Inflammatory macrophage (primary cell): ENCODE data around the gene RIMBP2.
"Not testable (repeated sequence)": the region's sequence is repeated elsewhere in the genome, so short reads cannot be mapped to it uniquely, and the experiment has no call there.

ENCODE experiments used
- DNase-seq, 2 donors: peaks; one replicate each; pipeline ENCODE4 v3.0.0-alpha.2; 2020 to 2022

RIMBP2 gene

DNA sequence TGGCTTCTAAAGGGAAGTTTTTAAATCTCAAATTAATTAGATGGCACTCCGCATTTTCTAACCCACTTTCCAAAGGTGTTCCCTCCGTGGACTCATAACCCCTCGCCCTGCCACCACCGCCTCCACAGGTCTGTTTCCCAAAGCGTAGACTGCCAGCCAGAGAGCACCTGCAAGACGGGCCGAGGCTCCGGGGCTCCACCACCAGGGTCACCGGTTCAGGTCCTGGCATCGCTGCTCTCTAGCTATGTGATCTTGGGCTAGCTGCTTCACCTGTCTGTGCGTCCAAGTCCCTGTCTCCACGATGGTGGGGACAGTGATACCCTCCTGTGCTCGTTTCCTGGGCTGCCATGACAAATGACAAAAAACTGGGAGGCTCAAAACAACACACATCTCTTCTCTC lies 11.5 kb downstream of the RIMBP2 start:
- DNase-seq, result no peak

DNA sequence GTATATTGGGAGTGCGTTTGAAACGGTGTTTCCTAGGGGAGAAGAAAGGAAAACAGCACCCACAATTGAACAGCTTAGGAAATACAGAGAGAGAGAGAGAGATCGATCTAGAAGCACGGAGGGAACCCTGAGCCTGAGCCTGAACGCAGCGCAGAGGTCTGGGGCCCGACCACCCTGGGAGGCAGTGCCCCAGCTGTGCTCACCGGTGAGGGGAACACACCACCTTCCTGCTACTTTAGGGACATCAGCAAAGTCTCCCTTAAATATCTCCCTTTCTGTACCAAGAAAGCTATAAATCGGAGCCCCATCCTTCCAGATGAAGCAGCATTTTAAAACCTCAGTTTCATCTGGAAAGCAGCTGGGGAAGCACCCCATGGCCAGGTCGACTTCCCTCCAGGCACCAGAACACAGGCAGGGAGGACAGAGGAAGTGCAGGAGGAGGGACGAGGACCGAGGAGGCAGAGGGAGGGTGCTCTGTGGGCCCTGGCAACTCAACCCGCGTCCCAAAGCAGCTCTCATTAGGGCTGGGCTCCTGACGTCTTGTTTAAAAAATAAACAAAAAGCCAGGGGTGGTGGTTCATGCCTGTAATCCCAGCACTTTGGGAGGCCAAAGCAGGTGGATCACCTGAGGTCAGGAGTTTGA lies 12.2 kb downstream of the RIMBP2 start:
- no peak for DNase-seq

DNA sequence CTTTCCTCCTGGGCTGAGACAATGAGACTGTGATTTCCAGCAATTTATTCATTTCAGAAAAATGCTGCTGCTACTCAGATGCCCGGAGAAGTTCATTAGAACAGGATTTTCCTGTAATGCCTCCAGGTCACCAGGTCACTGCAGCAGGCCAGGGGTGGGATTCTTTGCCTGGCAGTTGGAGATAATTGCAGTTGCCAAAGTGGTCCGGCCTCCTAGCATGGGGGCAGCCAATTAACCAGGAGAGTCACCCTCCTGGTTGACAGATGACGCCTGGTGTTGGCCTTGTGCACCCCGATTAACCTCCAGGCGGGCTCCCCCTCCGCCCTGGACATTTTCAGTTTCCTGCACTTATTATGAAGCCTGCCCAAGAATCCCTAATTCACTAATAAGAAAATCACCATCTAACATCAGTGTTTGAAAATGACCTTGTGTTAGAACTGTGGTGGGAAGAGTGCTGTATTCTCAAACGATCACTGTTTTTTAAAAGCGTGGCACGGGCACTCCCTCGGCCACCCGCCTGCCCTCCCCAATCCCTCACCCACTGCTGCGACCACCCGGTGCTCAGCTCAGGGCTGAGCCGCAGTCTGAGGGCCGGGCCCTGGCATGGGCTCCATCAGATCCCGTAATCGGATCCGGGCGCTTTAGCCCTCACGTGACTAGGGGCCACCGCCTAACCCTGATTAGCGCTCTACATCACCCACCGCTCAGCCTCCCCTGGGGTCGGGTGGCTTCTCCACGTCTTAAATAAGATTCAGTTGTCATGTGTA lies 12.9 kb downstream of the RIMBP2 start:
- DNase-seq, result no peak

DNA sequence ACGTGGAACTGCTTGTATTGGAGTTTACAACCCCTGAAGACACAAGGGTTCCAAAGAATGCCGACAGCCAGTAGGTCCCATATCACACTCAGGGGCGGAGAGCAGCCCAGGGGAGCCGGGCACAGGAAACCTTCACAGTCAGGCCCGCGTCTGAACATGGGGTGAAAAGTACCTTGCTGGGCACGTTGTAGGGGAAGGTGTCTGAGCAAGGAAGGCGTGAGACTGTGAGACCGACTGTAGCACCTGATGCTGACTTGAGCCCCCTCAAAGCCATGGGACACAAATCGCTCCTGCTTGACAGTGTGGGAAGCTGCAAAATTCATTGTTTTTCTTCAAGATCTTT lies 14.7 kb downstream of the RIMBP2 start:
- no peak for DNase-seq

DNA sequence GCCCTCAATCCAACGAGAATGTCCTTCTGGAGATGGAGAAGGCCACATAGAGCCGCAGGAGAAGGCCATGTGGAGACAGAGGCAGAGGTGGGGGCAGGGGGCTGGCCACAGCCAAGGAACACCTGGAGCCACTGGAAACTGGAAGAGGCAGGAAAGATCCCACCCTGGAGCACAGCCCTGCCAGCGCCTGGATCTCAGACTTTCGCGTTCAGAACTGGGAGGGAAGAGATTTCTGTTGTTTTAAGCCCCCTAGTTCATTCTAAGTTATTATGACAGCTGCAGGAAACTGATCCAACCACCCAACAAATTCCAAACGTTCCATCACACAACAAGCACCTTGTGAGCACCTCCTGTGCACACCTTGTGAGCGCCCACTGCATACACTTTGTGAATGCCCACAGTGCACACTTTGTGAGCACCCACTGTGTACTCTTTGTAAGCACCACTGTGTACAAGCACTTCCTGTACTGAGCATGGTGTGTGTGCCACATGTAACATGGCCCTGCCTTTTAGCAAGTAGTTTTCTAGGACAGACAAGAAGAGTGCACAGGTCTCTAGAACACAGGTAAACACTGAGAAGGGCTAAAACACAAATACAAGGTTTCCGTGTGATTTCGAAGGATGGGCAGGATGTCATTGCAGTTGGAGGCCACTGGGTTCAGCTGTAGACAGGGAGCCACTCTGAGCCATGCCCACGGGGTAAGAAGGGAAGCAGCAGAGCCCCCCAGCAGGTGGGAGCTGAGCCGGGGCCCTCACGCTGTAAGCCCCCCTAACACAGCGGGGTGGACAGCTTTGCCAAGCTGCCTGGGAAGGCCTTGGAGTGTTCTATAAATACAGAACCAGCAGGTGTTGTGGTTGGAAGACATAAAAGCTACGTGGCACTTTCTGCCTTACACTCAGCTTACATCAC lies 15.4 kb downstream of the RIMBP2 start:
- no peak for DNase-seq

DNA sequence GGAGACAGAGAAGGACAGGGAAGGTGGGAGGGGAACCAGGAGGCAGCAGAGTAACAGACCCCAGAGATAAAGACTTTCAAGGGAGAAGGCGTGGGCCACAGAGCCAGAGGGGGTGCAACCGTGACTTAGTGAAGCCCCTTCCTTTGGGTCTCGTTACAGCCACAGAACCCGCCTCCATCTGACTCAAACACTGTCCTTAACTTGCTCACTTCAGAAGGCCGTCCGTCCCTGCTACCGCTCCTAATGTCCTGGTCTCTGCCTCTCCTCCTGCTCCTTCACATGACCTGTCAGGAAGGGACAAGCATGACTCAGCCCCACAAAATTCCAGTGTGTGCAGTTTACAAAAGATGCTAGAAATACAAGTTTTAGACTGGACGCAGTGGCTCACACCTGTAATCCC lies 18.0 kb downstream of the RIMBP2 start:
- DNase-seq, result no peak

DNA sequence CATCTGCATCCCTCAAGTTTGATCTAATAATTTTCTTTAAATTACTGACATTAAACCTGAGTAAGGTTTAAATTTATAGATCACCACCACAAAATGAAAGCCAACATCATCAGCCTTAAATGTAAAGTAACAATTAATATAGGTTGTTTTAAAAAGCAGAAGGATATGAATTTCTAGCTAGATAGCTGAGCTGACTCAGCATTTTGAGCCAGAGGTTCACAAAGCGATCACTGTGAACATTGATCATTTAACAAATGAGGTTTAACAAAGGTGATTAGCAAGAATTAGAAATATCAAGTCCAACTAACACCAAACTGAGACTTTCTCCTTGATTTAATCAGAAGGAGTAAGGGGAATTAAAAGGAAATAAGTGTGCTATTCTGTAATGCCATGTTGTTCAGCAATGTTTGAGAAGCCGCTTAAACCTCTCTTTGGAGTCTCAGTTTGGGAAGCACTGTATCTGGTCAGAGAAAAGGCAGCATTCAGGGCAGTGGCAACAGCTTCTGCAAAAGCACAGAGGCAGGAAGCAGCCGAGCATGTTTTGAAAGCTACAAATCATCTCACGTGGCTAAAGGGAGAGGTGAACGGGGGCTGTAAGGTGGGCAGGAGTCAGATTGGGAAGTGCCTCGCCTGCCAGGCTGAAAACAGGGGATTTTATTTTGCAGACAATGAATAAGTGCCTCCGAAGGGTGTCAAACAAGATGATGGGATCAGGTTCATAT lies 19.6 kb downstream of the RIMBP2 start:
- no peak for DNase-seq

DNA sequence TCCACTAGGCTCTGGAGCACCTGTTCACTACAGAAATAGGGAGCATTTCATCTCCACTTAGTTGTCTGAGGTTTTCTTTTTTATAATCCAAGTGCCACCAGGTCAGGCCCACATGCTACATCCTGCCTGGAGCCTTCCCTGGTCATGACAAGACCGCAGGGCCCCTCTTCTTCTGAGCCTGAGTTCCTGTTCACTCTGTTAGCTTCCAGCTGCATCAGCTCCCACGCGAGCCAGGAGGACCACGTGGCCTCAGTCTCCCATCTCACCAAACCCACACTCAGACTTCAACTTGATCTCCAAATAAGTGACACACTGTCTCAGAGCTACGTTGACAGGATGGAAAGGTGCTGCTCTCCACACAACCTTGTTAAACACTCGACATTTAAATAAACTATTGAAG lies 21.0 kb downstream of the RIMBP2 start:
- no peak for DNase-seq

DNA sequence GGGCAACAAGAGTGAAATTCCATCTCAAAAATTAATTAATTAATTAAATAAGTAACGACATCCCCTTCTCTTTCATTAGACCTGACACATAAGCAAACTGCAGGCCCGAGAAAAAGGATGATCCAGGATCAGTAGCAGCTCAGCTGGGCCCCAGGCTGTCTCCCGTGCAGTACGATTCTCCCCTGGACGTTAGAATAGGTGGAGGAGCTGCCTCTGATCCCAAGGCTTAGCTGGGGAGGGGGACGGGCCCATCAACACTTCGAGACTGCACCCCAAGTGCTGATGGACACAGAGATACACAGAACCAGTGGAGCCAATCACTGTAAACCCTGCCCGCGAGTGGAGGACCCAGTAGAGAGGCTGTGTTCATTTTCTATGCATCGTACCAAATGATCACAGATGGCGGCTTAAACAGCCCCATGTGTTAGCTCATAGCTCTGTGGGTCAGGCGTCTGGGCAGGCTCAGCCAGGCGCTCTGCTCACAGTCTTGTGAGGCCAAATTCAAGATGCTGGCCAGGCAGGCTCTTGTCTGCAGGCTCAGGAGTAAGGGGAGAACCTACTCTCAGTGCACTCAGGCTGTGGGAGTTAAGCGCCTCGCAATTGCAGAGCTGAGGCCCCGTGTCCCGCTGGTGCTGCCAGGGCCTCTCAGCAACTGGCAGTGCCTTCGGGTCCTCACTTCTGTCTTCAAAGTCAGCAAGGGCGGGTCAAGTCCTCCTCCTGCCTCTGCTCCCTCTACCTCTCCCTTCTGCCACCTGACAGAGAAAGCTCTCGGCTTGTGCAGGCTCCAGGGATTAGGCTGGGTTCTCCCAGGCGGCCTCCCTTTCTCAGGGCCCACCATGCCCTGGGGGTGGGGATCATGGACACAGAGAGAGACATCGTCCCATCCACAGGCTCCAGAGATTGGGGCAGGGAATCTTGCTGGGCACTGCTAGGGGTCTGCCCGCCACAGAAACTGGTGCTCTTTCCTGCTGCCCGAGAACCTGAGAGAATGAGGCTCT lies 26.4 kb downstream of the RIMBP2 start:
- DNase-seq, result no peak

DNA sequence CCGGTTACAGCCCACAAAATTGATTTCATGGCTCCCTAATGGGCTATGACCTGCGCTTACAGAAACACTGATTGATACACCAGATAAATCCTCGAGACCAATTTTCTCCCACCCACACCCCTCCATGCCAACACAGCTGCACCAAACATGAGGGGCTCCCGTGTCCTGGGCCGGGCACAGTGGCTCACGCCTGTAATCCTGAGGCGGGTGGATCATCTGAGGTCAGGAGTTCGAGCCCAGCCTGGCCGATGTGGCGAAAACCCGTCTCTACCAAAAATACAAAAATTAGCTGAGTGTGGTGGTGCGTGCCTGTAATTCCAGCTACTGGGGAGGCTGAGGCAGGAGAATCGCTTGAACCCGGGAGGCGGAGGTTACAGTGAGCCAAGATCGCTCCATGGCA lies 27.1 kb downstream of the RIMBP2 start:
- DNase-seq, result not testable (repeated sequence)

DNA sequence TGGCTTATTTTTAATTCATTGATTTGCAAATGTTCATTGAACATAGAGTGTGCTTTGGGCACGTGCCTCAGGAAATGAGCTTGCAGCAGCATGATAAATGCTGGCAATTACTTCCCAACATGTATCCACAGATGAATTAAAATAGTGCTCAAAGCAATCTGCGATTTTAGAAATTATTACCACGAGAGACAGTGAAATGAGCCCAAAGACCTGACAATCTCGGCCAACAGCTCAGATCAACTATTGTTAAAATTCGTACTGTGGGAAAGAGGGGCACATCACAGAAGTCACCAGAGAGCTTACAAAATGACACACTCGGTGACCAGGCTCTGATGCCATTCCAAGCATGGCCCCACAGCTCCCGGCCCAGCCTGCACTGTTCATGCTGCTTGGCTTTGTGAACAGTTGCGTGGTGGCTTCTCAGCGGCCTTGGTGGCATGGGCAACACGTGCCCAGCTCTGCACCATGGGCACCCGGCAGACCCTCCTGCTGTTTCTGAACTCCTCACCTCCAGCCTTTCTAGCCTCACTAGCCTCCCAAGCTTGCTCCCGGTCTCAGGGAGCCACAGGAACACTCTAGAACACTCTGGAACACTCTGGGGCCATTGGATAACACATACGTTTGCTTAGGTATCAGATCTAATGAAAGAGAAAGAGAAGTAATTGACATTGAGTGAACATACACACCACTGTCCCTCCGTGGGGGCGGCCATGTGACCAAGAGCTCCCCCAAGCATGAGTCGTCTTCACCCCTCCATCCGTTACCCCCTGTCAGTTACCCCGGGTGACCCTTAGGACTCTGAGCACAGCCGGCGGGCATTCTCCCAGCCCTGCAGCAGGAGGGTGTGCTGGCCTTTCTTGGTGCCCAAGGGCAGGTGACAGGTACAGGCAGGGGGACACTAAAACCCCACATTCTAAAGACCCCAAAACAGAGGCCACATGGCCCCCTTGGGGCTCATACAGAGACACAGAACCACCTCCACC lies 28.0 kb downstream of the RIMBP2 start:
- no peak for DNase-seq

DNA sequence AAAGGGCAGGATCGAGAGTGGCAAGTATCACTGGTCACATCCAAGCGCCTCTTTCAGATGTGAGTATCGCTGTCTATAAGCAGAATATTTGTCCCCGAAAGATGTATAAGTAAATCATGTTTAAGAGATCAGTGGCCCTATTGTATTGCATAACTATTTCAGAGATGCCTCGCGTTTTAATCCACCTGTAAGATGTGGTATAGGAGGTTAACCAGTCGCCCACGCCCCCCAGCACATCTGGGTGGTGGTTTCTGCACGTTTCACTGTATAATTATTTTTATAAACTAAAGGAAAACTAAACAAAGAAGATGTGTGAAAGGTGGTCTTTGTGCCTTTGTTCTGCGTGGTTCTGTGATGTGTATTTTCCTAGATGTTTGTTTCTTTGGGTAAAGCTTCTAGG lies 28.9 kb downstream of the RIMBP2 start:
- DNase-seq, result no peak

DNA sequence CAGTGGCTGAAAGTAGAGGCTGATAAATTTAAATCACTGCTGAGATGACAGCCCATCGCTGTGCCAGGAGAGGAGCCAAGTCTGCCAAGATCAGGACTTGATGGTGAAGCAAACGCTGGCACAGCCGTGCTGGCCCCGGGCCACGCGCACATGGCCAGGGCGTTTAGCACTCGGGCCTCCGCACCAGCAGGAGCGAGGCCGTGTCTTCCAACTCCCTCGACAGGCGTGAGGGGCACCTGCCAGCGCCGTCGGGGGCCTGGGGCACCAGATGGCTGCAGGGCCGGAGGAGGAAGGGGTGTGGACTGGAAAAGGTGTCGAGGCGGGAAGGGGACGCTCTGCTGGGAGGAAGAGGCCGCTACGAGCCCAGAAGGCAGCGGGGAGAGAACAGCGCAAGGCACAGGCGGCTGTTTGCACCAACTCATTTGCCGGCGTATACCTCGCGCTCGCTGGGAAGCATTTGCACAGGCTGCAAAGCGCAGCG lies 29.5 kb downstream of the RIMBP2 start:
- DNase-seq, result no peak

DNA sequence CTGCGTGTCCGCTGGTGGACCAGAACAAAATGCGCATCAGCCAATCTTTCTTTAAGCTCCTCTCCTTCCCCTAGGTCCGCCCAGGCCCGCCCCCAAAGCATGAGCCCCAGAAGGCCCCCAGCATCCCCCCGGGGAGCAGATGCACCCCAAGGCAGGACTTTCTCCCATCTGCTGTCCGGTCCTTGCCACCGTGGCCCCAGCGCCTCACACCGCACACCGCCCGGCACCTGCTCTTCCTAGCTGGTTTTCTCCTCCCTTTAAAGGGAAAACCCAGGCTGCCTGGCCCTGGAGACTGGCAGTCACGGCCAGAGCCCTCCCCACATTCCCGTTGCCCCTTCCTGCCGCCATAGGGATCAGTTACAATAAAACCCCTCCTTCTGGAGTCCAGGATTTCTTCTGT lies 30.2 kb downstream of the RIMBP2 start:
- no peak for DNase-seq

DNA sequence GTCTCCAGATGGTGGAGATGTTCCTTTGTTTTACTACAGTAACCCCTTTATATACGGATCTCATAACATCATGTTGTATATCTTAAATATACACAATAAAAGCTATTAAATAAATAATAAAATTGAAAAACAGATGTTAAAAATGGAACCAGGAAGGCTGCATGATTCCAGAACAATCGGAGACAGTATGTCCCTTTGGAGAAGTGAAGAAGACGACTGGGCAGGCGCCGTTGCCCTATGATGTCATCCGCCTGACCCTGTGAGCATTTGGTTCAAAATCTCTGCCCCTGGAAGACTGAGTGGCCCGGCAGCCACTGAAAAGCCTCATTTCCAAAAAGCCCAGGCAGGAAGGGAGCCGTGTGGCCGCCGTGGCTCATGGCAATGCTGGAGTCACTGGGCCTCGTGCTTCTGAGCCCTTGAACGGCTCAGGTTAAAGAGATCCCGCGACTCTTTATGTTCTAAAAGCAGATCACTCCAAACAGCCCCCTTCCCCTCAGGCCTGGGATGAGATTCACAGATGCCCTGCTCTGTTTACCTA lies 30.8 kb downstream of the RIMBP2 start:
- DNase-seq, result no peak

DNA sequence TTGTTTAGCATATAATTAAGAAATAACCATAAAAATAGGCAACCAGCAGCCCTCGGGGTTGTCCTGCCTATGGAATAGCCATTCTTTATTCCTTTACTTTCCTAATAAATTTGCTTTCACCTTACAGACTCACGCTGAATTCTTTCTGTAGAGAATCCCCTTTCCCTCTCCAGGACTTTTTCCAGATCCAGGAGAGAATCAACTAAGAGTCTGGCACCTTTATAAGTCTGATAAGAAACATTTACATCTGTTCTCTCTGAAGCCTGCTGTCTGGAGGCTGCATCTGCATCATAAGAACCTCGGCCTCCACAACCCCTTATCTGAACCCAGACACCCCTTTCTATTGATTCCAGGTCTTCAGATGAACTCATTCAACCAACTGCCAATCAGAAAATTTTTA lies 32.3 kb downstream of the RIMBP2 start:
- no peak for DNase-seq

DNA sequence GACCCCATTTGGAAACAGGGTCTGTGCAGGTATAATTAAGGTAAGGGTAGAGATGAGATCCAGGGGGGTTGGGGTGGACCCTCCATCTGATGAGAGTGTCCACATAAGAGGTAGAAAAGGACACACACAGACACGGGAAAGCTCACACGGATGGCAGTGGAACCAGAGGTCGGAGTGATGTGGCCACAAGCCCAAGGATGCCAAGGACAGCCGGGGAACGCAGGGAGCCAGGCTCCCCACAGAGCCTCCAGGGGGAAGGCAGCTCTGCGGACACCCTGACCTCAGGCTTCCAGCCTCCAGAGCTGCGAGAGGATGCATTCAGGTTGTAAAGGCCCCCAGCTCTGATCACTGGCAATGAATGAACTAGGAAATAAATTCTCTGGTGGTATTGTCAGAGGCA lies 33.0 kb downstream of the RIMBP2 start:
- DNase-seq, result no peak

DNA sequence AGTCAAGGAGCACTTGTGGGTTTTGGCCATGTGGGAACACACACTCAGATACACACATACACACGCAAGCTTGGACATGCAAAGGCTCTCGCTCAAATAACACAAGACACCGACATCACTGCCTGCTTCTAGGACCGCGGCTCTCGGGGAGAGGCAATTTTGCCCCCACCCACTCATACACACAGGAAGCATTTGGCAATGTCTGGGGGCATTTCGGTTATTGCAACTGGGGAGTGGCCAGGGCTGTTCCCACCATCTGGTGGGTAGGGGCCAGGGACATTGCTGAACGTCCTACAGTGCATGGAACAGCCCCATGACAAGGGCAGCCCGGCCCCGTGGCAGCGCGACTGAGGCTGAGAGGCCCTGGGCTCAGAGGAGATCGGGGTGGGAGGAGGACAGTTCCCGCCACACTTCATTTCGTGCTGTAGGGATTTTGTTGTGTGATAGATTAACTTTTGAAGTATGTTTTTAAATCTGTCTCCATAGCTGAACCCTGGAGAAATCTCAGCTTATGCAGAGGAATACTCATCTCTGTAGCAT lies 35.6 kb downstream of the RIMBP2 start:
- peak; percentile 2 to 15 for DNase-seq

DNA sequence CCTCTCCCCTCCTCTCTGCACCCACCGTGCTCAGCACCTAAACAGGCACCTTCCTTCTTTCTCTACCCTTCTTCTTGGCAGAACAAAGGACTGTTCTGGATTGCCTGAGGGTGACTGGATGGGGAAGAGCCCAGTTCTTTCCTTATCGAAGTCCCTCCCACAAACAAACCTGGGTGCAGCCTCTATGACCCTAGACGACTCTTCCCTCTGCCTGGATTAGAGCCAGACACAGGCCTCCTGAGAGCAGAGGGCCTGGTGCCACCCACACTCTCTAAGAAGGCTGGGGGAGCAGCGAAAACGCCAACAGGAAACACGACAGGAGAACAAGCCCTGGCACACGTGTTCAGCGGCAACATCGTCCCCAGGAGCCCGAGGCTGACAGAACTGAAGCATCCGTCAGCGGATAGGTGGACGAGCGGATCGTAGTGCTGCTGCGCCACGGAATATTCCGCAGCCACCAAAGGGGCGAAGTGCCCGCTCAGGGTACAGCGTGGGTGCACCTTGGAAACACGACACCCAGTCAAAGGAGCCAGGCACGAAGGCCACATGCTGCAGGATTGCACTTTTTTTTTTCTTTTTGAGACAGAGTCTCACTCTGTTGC lies 38.0 kb downstream of the RIMBP2 start:
- DNase-seq, result no peak
